Panc1 (cell line): ENCODE data around the gene VPS16. TPM values are rescaled to one million over a fixed set of nuclear protein-coding genes. Genes with fewer than 3 reads are reported as not detected.
"Not testable (repeated sequence)": the region's sequence is repeated elsewhere in the genome, so short reads cannot be mapped to it uniquely, and the experiment has no call there.

Experiments used
- ATAC-seq: fragments of 200-7000 bp; cut with Tn5 transposase; 2 replicates; pipeline ENCODE4 v1.9.1; 2020; ENCODE audit warnings: mild to moderate bottlenecking, moderate library complexity
- BruUV-seq: library from RNA; stranded (reverse); fragments of 400-500 nt; replicated peaks from 2 replicates; lab custom pipeline; 2021; lab: Mats Ljungman, UMichigan
- CTCF ChIA-PET: fragments of 300-600 bp; sonication (Branson Sonifier 250); formaldehyde crosslinking; loops from one replicate; lab custom pipeline; 2022; ENCODE audit warnings: antibody characterized with exemption; lab: Charles Lee
- POLR2A ChIA-PET: fragments of 300-600 bp; sonication (Branson Sonifier 250); formaldehyde crosslinking; loops from one replicate; lab custom pipeline; 2022; ENCODE audit warnings: antibody characterized with exemption; lab: Charles Lee
- DNase-seq: peaks from one replicate; pipeline ENCODE4 v3.0.0-alpha.2; 2010; ENCODE audit warnings: low read depth, low spot score
- H3K27ac ChIP-seq: 2 replicates; pipeline ENCODE4 v1.5.1; 2011; ENCODE audit warnings: mild to moderate bottlenecking, low read length, inconsistent platforms
- H3K27me3 ChIP-seq: fragments of 200-500 bp; sonication (Bioruptor generic); 2 replicates; pipeline ENCODE4 v1.6.0; 2014; ENCODE audit warnings: low read length, inconsistent platforms; ENCODE audit not compliant: control insufficient read depth, insufficient read depth
- H3K36me3 ChIP-seq: fragments of 200-500 bp; sonication (Bioruptor generic); 2 replicates; pipeline ENCODE4 v1.5.1; 2014; ENCODE audit warnings: inconsistent platforms, mild to moderate bottlenecking, low read length, moderate library complexity; ENCODE audit not compliant: control insufficient read depth, insufficient read depth
- H3K4me1 ChIP-seq: 2 replicates; pipeline ENCODE4 v1.5.1; 2011; ENCODE audit warnings: inconsistent platforms, mild to moderate bottlenecking, low read length, moderate library complexity; ENCODE audit not compliant: control insufficient read depth, insufficient read depth
- H3K4me3 ChIP-seq, 2 experiments: 2 replicates each; pipeline ENCODE4 v1.5.1; 2011 to 2012; ENCODE audit warnings: low read depth in 2 of 2, low read length in 2 of 2, mild to moderate bottlenecking in 2 of 2, inconsistent platforms in 1 of 2, moderate library complexity in 1 of 2
- H3K9me3 ChIP-seq: fragments of 200-500 bp; sonication (Bioruptor generic); 2 replicates; pipeline ENCODE4 v1.5.1; 2014; ENCODE audit warnings: low read depth, mild to moderate bottlenecking, inconsistent platforms, low read length, moderate library complexity; ENCODE audit not compliant: control insufficient read depth, insufficient read depth
- CTCF ChIP-seq: fragments of 450-650 bp; IDR thresholded peaks from 2 replicates; pipeline ENCODE4 v1.5.1; 2017; ENCODE audit warnings: mild to moderate bottlenecking
- POLR2AphosphoS5 ChIP-seq: IDR thresholded peaks from 2 replicates; pipeline ENCODE4 v1.6.1; 2012; ENCODE audit warnings: mild to moderate bottlenecking, low read depth, low read length, moderate library complexity
- REST ChIP-seq, 2 experiments: IDR thresholded peaks; 2 replicates each; pipeline ENCODE4 v1.6.1; 2011 to 2012; ENCODE audit warnings: low read depth in 2 of 2, control low read depth in 1 of 2, low read length in 1 of 2, mild to moderate bottlenecking in 1 of 2, moderate library complexity in 1 of 2; ENCODE audit not compliant: insufficient read depth in 1 of 2
- SIN3A ChIP-seq: IDR thresholded peaks from 2 replicates; pipeline ENCODE4 v1.6.1; 2012; ENCODE audit warnings: low read depth, mild to moderate bottlenecking, low read length, moderate library complexity, borderline replicate concordance; ENCODE audit not compliant: insufficient read depth
- TCF7L2 ChIP-seq: IDR thresholded peaks from 2 replicates; pipeline ENCODE4 v1.6.1; 2011; ENCODE audit warnings: mild to moderate bottlenecking, low read depth, low read length, inconsistent platforms
- in situ Hi-C: cut with HindIII; loops from 2 replicates; pipeline ENCODE4 v1.10.0; 2016; ENCODE audit warnings: low sequenced_read_pairs, low pct_unique_long_range_greater_than_20kb
- intact Hi-C: fragments of 100-400 bp; cut with micrococcal nuclease; formaldehyde crosslinking; loops from one replicate; pipeline ENCODE4 v1.10.0; 2022; ENCODE audit not compliant: unreplicated experiment
- total RNA-seq: library from RNA; stranded (reverse); gene quantifications from one replicate; pipeline ENCODE4 v1.2.1, GENCODE V29; 2021; ENCODE audit not compliant: unreplicated experiment

VPS16 gene
- total RNA-seq, 1 experiment from 2014 or later: 35.3 TPM

- H3K27ac ChIP-seq, CTCF ChIA-PET, ATAC-seq, DNase-seq, POLR2A ChIA-PET, in situ Hi-C loops, H3K4me3 ChIP-seq, intact Hi-C loops, BruUV-seq, H3K36me3 ChIP-seq, H3K27me3 ChIP-seq, H3K9me3 ChIP-seq, H3K4me1 ChIP-seq: not testable (repeated sequence)
Measured at GRCh38 chr20:2895154-2895553, 54.6 kb downstream of the VPS16 start.

- H3K36me3 ChIP-seq: no peaks in the 10 kb centered on the region
- intact Hi-C loops (no loop called here), in situ Hi-C loops (no loop called here)
- no peak for DNase-seq
- ATAC-seq: no peak
- no peaks in the 10 kb centered on the region for H3K4me1 ChIP-seq
- H3K27me3 ChIP-seq: no peaks in the 10 kb centered on the region
- POLR2A ChIA-PET: no interaction called here
- TF ChIP-seq CTCF (no peak), POLR2AphosphoS5 (no peak), SIN3A (no peak), TCF7L2 (no peak), REST (IDR thresholded peaks at IDR 0.05; ENCODE audit: insufficient read depth in 1 of 2, low read depth in 2 of 2, low read length in 1 of 2) (no peak)
- BruUV-seq: no TSS peak
- H3K9me3 ChIP-seq: peaks cover 1% of the 10 kb centered on the region; the same call in 1 of the 2 replicates
- no peak overlapping the region for H3K4me3 ChIP-seq
- no peak overlapping the region for H3K27ac ChIP-seq
- CTCF ChIA-PET: no interaction called here
Measured at GRCh38 chr20:2899243-2899642, 58.7 kb downstream of the VPS16 start.

GRCh38 chr20:2900845-2901592 lies 60.5 kb downstream of the VPS16 start:
- in situ Hi-C loops: no loop called here
- no peak for ATAC-seq
- ChIA-PET POLR2A (interaction anchor here (0.6 kb wide), 1 partner anchor 49 kb away, joined by 7 read pairs; no protein-coding TSS in a partner anchor), CTCF (no interaction called here)
- H3K36me3 ChIP-seq: no peaks in the 10 kb centered on the region
- no TSS peak for BruUV-seq
- H3K27me3 ChIP-seq: no peaks in the 10 kb centered on the region
- H3K9me3 ChIP-seq: no peaks in the 10 kb centered on the region
- intact Hi-C loops: no loop called here
- H3K4me3 ChIP-seq: no peak overlapping the region
- H3K27ac ChIP-seq: no peak overlapping the region
- DNase-seq: no peak
- H3K4me1 ChIP-seq: no peaks in the 10 kb centered on the region
- TF ChIP-seq CTCF (no peak), POLR2AphosphoS5 (no peak), TCF7L2 (no peak), REST (IDR thresholded peaks at IDR 0.05; ENCODE audit: insufficient read depth in 1 of 2, low read depth in 2 of 2, low read length in 1 of 2) (no peak), SIN3A (no peak)
